Measurements from ENCODE around the gene TMEM126A. TPM values are rescaled to one million over a fixed set of nuclear protein-coding genes. Genes with fewer than 3 reads are reported as not detected.
"Not testable (repeated sequence)": the region's sequence is repeated elsewhere in the genome, so short reads cannot be mapped to it uniquely, and the experiment has no call there.

The TMEM126A gene
- total RNA-seq, 4 donors from 2014 or later: 7.9 to 16.3 (median 12.5) TPM

GRCh38 chr11:85666687-85667086 lies 18.9 kb downstream of the TMEM126A start:
- Histone ChIP-seq H3K36me3 (no peaks in the 10 kb centered on the region), H3K9me3 (no peaks in the 10 kb centered on the region), H3K27me3 (no peaks in the 10 kb centered on the region), H3K27ac (no peak overlapping the region), H3K4me3 (no peak overlapping the region), H3K4me1 (no peaks in the 10 kb centered on the region)
- no peak for DNase-seq
- no peak for TF ChIP-seq POLR2A (IDR thresholded peaks at IDR 0.05)
- no peak for TF ChIP-seq CTCF (IDR thresholded peaks at IDR 0.05)
- intact Hi-C loops (cut with DNase I; ENCODE audit: low total_unique reads): no loop called here

- H3K27ac ChIP-seq: no peak overlapping the region
Observed at GRCh38 chr11:85668157-85668556, 20.4 kb downstream of the TMEM126A start.

GRCh38 chr11:85670949-85671663 lies 23.3 kb downstream of the TMEM126A start:
- H3K27me3 ChIP-seq; intact Hi-C loops (cut with DNase I; ENCODE audit: low total_unique reads); H3K4me3 ChIP-seq; H3K4me1 ChIP-seq; H3K36me3 ChIP-seq; H3K27ac ChIP-seq; H3K9me3 ChIP-seq; DNase-seq: not testable (repeated sequence)

More at GRCh38 chr11:85668157-85668556, 20.4 kb downstream of the TMEM126A start:
- H3K36me3 ChIP-seq: no peaks in the 10 kb centered on the region
- intact Hi-C loops (cut with DNase I; ENCODE audit: low total_unique reads): no loop called here
- no peak overlapping the region for H3K4me3 ChIP-seq
- TF ChIP-seq POLR2A (IDR thresholded peaks at IDR 0.05): no peak
- TF ChIP-seq CTCF (IDR thresholded peaks at IDR 0.05): no peak
- H3K4me1 ChIP-seq: no peaks in the 10 kb centered on the region
- no peaks in the 10 kb centered on the region for H3K27me3 ChIP-seq
- no peaks in the 10 kb centered on the region for H3K9me3 ChIP-seq
- no peak for DNase-seq

- TF ChIP-seq CTCF (IDR thresholded peaks at IDR 0.05): no peak
- no peak for TF ChIP-seq POLR2A (IDR thresholded peaks at IDR 0.05)
- Histone ChIP-seq H3K4me1 (no peaks in the 10 kb centered on the region), H3K9me3 (no peaks in the 10 kb centered on the region), H3K4me3 (no peak overlapping the region), H3K27me3 (no peaks in the 10 kb centered on the region), H3K27ac (no peak overlapping the region), H3K36me3 (no peaks in the 10 kb centered on the region)
- intact Hi-C loops (cut with DNase I; ENCODE audit: low total_unique reads): no loop called here
- no peak for DNase-seq
Observed at GRCh38 chr11:85672105-85672902, 24.5 kb downstream of the TMEM126A start.

GRCh38 chr11:85673393-85673792 lies 25.6 kb downstream of the TMEM126A start:
- no peaks in the 10 kb centered on the region for H3K36me3 ChIP-seq
- no peaks in the 10 kb centered on the region for H3K9me3 ChIP-seq
- H3K4me3 ChIP-seq: no peak overlapping the region
- no peaks in the 10 kb centered on the region for H3K4me1 ChIP-seq
- intact Hi-C loops (cut with DNase I; ENCODE audit: low total_unique reads): no loop called here
- DNase-seq: no peak
- TF ChIP-seq CTCF (IDR thresholded peaks at IDR 0.05) (no peak), POLR2A (IDR thresholded peaks at IDR 0.05) (no peak)
- H3K27me3 ChIP-seq: no peaks in the 10 kb centered on the region
- H3K27ac ChIP-seq: no peak overlapping the region

Data from uterus (tissue), 4 donors.